ENCODE data around the gene ZSWIM1. TPM values are rescaled to one million over a fixed set of nuclear protein-coding genes. Genes with fewer than 3 reads are reported as not detected.

The ZSWIM1 gene
- total and polyA plus RNA-seq, 2 of the 13 experiments (the other 11 are each of a cell fraction or from before 2014, with no cell fraction given), result 9.5 to 11.7 TPM

DNA sequence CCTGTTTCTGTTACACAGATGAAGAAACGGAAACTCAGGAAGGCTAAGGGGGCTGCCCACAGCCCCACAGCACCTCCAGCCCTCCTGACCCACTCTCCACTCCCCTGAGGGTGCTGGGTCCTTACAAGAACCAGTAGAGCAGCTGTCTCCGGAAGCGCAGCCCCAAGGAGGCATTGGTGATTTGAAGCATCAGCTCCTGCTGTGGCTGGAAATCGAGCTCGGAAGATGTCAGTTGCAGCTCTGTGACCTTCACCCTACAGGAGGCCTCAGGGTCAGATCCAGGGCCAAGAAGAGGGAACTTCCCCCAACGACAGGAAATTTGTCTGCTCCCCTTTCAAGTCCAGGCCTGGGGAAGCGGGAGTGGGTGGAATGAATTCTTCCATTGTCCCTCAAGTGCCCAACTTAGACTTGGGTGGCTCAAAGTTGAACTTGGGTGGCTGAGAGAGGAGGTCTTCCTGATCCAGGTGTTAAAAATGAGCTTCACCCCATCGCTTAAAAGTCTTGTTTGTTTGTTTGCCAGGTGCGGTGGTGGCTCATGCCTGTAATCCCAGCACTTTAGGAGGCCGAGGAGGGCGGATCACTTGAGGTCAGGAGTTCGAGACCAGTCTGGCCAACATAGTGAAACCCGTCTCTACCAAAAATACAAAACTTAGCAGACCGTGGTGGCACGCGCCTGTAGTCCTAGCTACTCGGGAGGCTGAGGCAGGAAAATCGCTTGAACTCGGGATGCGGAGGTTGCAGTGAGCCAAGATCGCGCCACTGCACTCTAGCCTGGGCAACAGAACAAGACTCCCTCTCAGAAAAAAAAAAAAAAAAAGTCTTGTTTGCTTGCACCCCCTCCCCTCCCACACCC lies 29.0 kb downstream of the ZSWIM1 start (continued):
- TF ChIP-seq ZNF574 (CRISPR knock-in tag; IDR thresholded peaks at IDR 0.05) (peak; percentile 58; the same call in 1 of the 2 replicates), PHF21A (CRISPR knock-in tag; IDR thresholded peaks at IDR 0.05) (0 out of 2 replicates have a peak, but pooled peaks have one; percentile 37), DPF2 (CRISPR knock-in tag; IDR thresholded peaks at IDR 0.05; ENCODE audit: borderline replicate concordance, low read depth) (peak; percentile 75; the same call in 1 of the 2 replicates), CAMTA2 (CRISPR knock-in tag; IDR thresholded peaks at IDR 0.05; ENCODE audit: borderline replicate concordance) (peak; percentile 17; the same call in 1 of the 2 replicates), ZNF564 (CRISPR knock-in tag; IDR thresholded peaks at IDR 0.05) (no peak), SP140L (CRISPR knock-in tag; IDR thresholded peaks at IDR 0.05; ENCODE audit: borderline replicate concordance) (no peak), SMARCE1 (IDR thresholded peaks at IDR 0.05; ENCODE audit: borderline replicate concordance) (no peak), NFKBIZ (CRISPR knock-in tag; IDR thresholded peaks at IDR 0.05) (no peak), PHF5A (CRISPR knock-in tag; IDR thresholded peaks at IDR 0.05; ENCODE audit: low read depth, unreplicated experiment) (no peak), ZNF143 (CRISPR knock-in tag; IDR thresholded peaks at IDR 0.05) (no peak; the same call in 1 of the 2 replicates), TCF12 (IDR thresholded peaks at IDR 0.05) (no peak), TCF12 (CRISPR knock-in tag; IDR thresholded peaks at IDR 0.05) (peak; percentile 60; the same call in 1 of the 2 replicates), PAXIP1 (CRISPR knock-in tag; conservative IDR thresholded peaks at IDR 0.05) (peak; percentile 50), GFI1 (CRISPR knock-in tag; IDR thresholded peaks at IDR 0.05; ENCODE audit: borderline replicate concordance) (no peak), CREM (IDR thresholded peaks at IDR 0.05) (peak; percentile 35; the same call in 1 of the 2 replicates), CREM (CRISPR knock-in tag; IDR thresholded peaks at IDR 0.05) (no peak), ELF1 (CRISPR knock-in tag; IDR thresholded peaks at IDR 0.05) (no peak), KAT2B (IDR thresholded peaks at IDR 0.05; ENCODE audit: borderline replicate concordance, low read depth, low read length) (no peak)
- TF ChIP-seq, protein P1, sequence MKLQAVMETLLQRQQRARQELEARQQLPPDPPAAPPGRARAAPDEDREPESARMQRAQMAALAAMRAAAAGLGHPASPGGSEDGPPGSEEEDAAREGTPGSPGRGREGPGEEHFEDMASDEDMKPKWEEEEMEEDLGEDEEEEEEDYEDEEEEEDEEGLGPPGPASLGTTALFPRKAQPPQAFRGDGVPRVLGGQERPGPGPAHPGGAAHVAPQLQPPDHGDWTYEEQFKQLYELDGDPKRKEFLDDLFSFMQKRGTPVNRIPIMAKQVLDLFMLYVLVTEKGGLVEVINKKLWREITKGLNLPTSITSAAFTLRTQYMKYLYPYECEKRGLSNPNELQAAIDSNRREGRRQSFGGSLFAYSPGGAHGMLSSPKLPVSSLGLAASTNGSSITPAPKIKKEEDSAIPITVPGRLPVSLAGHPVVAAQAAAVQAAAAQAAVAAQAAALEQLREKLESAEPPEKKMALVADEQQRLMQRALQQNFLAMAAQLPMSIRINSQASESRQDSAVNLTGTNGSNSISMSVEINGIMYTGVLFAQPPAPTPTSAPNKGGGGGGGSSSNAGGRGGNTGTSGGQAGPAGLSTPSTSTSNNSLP (IDR thresholded peaks at IDR 0.05; ENCODE audit: low read depth, low read length), result no peak
- TF ChIP-seq, protein P2, sequence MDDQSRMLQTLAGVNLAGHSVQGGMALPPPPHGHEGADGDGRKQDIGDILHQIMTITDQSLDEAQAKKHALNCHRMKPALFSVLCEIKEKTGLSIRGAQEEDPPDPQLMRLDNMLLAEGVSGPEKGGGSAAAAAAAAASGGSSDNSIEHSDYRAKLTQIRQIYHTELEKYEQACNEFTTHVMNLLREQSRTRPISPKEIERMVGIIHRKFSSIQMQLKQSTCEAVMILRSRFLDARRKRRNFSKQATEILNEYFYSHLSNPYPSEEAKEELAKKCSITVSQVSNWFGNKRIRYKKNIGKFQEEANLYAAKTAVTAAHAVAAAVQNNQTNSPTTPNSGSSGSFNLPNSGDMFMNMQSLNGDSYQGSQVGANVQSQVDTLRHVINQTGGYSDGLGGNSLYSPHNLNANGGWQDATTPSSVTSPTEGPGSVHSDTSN (CRISPR knock-in tag; IDR thresholded peaks at IDR 0.05; ENCODE audit: borderline replicate concordance), result no peak
